Brain microvascular endothelial cell (primary cell): Measurements from ENCODE around the gene MAPK12.

Experiments used
- DNase-seq: peaks from one replicate; pipeline ENCODE4 v3.0.0-alpha.2; 2020
- H3K27ac ChIP-seq: fragments of 250-450 bp; sonication (Bioruptor Pico); 2 replicates; pipeline ENCODE4 v1.5.1; 2020; ENCODE audit warnings: mild to moderate bottlenecking, moderate library complexity
- H3K27me3 ChIP-seq: fragments of 250-450 bp; sonication (Bioruptor Pico); replicated peaks from 2 replicates; pipeline ENCODE4 v1.5.1; 2020; ENCODE audit warnings: mild to moderate bottlenecking
- H3K36me3 ChIP-seq: fragments of 250-450 bp; sonication (Bioruptor Pico); replicated peaks from 2 replicates; pipeline ENCODE4 v1.5.1; 2020; ENCODE audit warnings: mild to moderate bottlenecking
- H3K4me3 ChIP-seq: 2 replicates; pipeline ENCODE4 v1.5.1; 2011; ENCODE audit warnings: low read depth, mild to moderate bottlenecking, control low read depth, low read length, moderate library complexity
- in situ Hi-C: cut with HindIII; loops from 2 replicates; pipeline ENCODE4 v1.10.0; 2017; ENCODE audit warnings: low sequenced_read_pairs, low pct_ligation_motif_present
- TF ChIP-seq, protein P1 (sequence below): IDR thresholded peaks from 2 replicates; pipeline ENCODE4 v1.5.1; 2011; ENCODE audit warnings: low read depth, mild to moderate bottlenecking, moderate library complexity, low read length, control low read depth, inconsistent platforms; ENCODE audit errors: missing control alignments

MAPK12 gene

DNA sequence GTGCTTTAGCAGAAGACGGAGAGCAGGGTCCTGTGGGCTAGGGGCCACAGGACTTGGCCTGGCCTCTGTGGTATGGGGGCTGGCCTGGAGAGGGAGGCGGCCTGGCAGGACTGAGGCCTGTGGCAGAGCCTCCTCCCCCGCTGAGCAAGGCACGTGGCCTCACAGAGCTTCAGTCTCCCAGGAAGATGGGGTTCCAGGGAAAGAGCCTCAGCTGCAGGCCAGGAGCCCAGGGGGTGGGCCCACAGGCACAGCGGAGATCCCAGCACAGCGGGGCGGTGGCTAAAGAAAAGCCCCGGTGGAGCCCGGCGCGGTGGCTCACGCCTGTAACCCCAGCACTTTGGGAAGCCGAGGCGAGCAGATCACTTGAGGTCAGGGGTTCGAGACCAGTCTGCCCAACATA is 2.2 kb downstream of the MAPK12 start:
- Histone ChIP-seq H3K27me3 (no peaks in the 10 kb centered on the region), H3K27ac (no peak overlapping the region), H3K4me3 (no peak overlapping the region), H3K36me3 (peaks cover 5% of the 10 kb centered on the region)
- in situ Hi-C loops = no loop called here
- TF ChIP-seq, protein P1, sequence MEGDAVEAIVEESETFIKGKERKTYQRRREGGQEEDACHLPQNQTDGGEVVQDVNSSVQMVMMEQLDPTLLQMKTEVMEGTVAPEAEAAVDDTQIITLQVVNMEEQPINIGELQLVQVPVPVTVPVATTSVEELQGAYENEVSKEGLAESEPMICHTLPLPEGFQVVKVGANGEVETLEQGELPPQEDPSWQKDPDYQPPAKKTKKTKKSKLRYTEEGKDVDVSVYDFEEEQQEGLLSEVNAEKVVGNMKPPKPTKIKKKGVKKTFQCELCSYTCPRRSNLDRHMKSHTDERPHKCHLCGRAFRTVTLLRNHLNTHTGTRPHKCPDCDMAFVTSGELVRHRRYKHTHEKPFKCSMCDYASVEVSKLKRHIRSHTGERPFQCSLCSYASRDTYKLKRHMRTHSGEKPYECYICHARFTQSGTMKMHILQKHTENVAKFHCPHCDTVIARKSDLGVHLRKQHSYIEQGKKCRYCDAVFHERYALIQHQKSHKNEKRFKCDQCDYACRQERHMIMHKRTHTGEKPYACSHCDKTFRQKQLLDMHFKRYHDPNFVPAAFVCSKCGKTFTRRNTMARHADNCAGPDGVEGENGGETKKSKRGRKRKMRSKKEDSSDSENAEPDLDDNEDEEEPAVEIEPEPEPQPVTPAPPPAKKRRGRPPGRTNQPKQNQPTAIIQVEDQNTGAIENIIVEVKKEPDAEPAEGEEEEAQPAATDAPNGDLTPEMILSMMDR = no peak
- no peak for DNase-seq

DNA sequence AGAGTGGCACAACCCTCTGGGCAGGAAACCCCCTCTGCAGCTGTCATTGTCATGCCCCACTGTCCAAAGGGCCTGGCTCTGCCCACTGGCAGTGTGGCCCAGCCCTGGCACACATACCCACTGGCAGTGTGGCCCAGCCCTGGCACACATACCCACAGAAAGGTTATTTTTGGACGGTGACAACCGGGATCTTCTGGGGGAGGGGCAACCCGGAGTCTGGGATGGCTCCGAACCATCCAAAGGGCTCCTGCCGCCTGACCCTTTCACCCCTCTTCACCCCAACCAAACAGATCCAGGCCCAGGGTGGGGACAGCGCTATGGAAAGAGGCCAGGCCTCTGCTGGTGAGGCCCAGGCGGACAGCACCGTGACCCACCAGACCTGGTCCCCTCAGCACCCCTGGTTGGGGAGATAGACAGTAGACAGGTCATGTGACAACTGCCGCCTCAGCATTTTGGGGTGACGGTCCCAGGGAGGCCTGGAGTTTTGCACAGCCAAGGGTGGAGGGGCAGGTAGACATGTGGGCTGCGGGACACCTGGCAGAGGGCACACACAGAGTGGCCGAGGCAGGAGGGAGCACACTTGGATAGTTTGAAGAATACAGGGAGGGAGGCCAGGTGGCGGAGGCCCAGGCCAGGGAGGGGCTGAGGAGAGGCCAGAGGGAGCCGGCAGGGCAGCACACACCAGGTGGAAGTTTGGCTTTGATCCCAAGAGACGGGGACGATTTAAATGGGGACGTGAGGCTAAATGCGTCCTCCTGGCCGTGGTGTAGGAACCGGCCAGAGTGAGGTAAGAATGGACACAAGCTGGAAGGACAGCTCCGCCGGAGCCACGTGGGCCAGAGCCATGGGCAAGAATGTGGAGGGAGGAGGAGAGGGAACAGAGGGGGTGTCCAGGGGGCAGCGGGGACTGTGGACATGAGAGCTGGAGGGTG is 2.9 kb downstream of the MAPK12 start:
- no peak for DNase-seq
- in situ Hi-C loops = no loop called here
- H3K36me3 ChIP-seq = peaks cover 9% of the 10 kb centered on the region
- no peaks in the 10 kb centered on the region for H3K27me3 ChIP-seq
- no peak overlapping the region for H3K4me3 ChIP-seq
- H3K27ac ChIP-seq = no peak overlapping the region
- TF ChIP-seq, protein P1 = no peak

DNA sequence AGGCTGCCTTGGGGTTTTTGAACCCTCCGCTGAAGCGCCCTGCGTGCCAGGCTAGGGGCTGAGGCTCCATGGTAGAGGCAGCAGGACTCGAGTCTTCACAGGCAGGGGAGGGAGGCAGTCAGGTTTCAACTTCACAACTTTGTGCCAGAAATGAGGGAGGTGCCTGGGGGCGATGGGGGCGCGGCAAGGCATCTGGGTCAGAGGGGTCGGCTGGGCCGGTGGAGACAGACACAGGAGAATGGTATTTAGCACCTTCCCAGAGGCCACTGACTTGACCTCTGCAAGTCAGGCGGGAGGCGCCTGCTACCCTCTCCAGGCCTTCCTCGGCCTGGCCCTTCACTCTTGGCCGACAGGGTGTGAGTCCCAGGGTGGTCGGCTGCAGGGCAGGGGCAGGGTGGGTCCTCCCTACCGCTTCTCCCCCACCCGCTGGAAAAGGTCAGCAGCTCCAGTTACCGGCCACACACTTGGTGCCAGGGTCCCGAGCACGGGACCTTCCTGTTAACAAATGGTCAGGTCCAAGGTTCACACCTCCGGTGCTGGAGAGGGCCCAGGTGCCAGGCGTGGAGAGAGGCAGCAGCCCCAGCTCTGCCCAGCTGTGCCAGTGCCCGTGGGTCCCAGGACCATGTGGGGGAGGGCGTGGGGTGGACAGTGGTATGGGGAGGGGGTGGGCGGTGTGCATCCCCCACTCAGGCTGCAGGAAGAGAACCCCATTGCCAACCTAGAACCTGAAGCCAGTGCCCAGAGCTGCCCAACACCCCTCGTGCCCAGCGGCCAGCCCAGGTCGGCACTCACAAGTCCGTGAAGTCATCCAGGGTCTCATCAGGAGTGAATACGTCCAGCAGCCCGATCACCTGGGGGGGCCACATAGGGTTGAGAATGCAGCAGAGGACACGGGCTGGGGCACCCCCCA is 3.8 kb downstream of the MAPK12 start:
- TF ChIP-seq, protein P1 = no peak
- Histone ChIP-seq H3K4me3 (no peak overlapping the region), H3K36me3 (peaks cover 9% of the 10 kb centered on the region), H3K27me3 (no peaks in the 10 kb centered on the region), H3K27ac (no peak overlapping the region)
- in situ Hi-C loops = no loop called here
- no peak for DNase-seq

DNA sequence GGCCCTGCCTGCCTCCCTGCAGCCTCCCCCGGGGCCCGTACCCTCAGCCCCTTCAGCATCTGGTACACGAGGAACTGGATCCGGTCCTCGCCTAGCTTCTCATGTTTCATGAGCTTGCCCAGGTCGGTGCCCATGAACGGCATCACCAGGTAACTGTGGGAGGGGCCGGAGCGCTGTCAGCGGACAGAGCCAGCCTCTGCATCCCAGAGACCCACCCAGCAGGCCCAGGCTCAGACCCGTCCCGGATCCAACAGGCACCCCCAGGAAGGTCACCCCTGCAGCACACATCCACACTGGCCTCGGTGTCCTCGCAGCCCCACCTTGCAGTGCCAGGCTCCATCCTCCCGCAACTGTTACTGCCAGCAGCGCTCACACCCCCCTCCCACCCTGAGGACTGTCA is 4.4 kb downstream of the MAPK12 start:
- in situ Hi-C loops = no loop called here
- H3K36me3 ChIP-seq = peaks cover 9% of the 10 kb centered on the region
- H3K4me3 ChIP-seq = no peak overlapping the region
- H3K27ac ChIP-seq = no peak overlapping the region
- no peaks in the 10 kb centered on the region for H3K27me3 ChIP-seq
- TF ChIP-seq, protein P1 = no peak
- DNase-seq = no peak

DNA sequence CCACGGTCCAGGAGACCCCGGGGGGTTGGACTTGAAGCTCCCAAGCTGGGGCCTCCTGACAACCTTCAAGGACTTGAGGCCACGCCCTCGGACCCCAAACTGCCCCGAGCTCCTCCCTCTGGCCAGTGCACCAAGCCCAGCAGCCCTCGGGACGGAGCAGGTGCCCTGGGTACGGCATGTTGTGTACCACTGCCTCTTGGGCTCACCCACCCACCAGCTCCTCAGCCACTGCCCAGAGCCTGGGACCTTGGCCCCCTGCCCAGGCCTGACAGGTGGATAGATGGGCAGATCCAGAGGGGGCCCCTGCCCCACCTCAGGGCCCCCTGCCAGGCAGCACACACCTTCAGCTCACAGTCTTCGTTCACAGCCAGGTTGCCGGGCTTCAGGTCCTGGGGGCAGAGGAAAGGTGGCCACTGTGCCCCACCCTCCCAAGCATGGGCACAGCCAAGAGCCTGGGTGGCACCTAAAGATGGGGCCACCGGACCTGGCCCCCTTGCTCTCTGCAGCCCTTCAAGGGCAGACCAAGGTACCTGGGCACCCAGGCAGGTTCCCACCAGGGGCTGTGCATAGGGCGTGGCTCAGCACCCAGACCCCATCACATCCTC is 5.1 kb downstream of the MAPK12 start:
- TF ChIP-seq, protein P1 = no peak
- DNase-seq = no peak
- Histone ChIP-seq H3K27ac (no peak overlapping the region), H3K27me3 (no peaks in the 10 kb centered on the region), H3K36me3 (peaks cover 9% of the 10 kb centered on the region), H3K4me3 (no peak overlapping the region)
- in situ Hi-C loops = no loop called here
